Posterior vena cava (tissue), 2 donors: ENCODE results near the gene CELF4. TPM values are rescaled to one million over a fixed set of nuclear protein-coding genes. Genes with fewer than 3 reads are reported as not detected.
A peak's percentile ranks its signal among the peaks of the same experiment; 100 is the strongest.

Experiments
- DNase-seq: peaks from one replicate; pipeline ENCODE4 v3.0.0-alpha.2; 2020; ENCODE audit warnings: low spot score
- intact Hi-C, 2 donors: fragments of 100-400 bp; cut with DNase I; formaldehyde crosslinking; loops; one replicate each; pipeline versions ENCODE4 v1.14.1 to v1.14.2; 2022 to 2023
- total RNA-seq, 2 donors: library from RNA; stranded (reverse); fragmentation: NEBNext Ultra II Directional; extraction: Animal tissue kit (Norgen Biotek cat#: 25700); gene quantifications; one replicate each; pipeline ENCODE4 v1.2.1, GENCODE V29; 2021
- donor health status: DM: yes; HTN: yes; CAD: no.
- donor health status: DM: yes; HTN: yes; CAD: no.

Gene CELF4
- total RNA-seq, 2 donors from 2014 or later, result not detected

DNA sequence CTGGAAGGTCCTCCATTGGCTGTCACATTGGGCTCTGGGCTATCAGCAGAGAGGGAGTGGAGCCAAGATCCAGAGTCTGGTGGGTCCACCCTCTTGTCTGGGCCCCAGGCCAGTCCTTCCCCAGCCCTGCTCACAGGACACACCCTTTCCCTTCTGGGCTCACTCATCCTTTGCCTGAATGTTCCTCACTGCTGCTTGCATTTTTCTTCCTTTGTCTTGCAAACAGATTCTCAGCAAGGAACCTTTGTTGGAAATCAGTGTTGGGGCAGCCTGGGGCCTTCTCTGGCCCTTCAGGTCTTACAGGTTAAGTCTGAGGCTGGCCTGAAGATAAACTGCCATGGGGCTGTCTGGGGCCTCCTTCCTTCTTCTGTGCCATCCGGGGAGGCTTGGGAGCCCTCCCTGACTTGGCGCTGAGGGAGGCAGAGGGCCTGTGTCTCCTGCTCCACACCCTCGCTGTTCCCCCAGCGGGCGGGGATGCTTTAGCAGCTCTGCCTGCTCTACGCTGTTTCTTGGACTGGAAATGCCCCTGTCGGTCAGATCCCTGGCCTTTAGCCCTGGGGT is 11.5 kb upstream of the CELF4 start:
- intact Hi-C loops, result no loop called here
- DNase-seq, result no peak

DNA sequence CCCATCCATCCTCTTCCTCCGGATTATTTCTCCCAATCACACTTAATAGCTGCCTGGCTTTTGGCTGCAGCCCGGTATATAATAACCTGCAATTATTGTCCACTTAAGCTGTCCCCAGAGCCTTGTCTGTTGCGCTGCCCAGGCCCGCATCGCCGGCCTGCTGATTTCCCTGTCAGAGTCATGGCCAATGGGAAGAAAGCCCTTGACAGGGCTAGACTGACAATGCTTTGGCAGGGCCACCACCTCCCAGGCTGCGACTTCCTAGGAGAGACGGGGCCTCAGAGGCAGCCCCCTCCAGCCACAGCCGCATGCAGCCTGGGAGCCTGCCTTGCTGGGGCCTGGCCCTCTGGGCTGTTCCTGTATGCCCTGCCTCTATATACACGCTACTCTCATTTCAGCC is 10.0 kb upstream of the CELF4 start:
- intact Hi-C loops, result no loop called here

DNA sequence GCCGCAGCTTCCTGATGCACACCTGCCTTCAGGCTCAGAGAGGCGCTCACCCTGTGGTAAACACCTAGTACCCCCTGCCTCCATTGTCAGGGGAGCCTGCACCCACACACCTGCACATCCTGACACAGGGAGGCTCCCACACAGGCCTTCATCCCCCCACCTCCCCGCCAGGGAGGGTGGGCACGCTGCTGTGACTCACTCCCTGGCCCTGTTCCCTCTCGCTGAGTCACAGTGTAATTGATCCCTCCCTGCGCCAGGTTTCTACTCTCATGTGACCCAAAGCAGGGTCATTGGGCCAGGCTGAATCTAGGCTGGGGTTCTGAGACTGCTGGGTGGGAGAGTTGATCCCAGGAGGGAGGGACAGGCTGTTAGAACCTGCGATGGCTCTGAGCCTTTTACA is 8.5 kb upstream of the CELF4 start:
- no peak for DNase-seq
- intact Hi-C loops, result no loop called here

More for the DNA sequence above, 10.0 kb upstream of the CELF4 start:
- DNase-seq, result no peak

DNA sequence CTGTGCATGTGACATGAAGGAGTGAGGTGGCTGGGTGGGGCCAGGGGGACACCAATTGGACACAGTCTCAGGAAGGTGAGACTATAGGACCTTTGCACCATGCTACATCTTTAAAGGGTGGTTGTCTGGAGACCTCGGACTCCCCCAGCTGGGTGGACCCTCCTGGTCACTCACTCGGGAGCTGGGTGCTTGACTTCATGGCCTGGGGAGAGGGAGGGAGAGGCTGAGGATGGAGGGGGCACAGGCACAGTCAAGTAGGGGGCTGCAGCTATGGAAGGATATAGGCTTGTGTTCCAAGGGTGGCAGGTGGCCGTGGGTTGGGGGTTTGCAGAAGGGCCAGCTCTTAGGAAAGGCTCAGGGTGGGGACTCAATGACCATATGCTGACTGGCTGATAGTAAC is 7.1 kb upstream of the CELF4 start:
- DNase-seq, result no peak
- intact Hi-C loops, result loop anchor here in 1 of 2 donors (2.0 kb wide), 1 partner anchor 70 kb away; no protein-coding TSS in a partner anchor

DNA sequence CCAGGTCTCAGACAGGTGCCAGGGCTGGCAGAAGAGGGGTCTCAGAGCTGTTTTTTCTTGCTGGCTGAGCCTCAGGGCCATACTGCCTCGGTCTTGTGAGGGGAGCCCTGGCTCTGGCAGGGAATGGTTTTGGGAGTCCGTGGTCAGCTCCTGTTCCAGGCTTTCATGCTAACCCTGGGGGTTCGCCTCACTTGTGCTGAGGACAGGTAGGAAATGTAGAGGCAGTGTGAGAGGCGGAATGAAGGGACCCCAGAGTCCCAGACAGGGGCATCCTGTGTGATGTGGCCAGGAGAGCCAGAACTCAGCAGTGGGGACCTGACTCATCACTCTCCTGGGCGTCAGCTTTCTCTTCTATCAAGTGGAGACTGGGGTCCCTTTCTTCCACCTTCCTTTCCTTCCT is 5.7 kb upstream of the CELF4 start:
- intact Hi-C loops, result no loop called here
- no peak for DNase-seq

DNA sequence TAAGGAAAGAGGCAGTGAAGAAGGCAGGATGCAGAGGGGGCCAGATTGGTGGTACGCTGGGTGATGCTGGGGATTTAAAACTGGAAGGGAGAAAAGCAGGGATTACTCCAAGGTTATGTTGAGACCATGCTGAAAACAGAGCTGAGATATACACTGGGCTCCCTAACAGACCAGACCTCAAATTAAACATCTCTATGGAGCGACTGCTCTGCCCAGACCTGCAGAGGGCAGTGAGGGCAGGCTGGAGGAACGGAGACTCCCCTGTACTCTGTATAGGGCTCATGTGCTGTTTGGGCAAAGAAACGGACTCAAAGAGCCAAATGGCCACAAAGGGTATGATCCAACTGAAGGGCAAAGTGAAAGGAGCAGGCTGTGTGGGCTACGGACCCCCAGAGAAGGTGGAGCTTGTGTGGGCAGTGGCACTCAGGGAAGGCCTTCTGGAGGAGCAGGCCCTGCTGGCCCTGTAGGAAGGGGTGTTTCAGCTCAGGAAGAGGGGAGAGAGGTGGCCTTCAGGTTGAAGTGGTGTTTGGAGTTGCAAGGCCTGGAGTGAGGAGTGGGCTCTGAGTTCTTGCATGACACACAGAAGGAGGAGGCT is 4.8 kb upstream of the CELF4 start:
- intact Hi-C loops, result no loop called here
- DNase-seq, result no peak

DNA sequence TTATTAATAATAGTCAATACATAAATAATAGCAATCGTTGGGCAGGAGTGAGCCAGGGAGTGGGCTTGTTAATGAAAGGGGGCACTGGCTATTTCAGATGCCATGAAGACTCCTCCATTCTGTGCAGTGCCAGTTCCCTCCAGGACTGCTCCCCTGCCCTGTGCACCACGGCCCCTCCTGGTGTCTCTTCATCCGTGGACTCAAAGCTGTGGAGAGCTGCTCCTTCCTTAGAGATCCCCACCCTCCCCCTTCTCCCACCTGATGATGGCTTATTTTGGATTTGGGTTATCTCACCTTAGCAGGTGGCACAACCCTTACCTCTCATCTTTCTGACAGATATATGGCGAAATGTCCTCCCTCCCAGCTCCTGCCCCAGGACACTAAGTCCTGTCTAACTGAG is 3.1 kb upstream of the CELF4 start:
- no peak for DNase-seq
- intact Hi-C loops, result no loop called here

DNA sequence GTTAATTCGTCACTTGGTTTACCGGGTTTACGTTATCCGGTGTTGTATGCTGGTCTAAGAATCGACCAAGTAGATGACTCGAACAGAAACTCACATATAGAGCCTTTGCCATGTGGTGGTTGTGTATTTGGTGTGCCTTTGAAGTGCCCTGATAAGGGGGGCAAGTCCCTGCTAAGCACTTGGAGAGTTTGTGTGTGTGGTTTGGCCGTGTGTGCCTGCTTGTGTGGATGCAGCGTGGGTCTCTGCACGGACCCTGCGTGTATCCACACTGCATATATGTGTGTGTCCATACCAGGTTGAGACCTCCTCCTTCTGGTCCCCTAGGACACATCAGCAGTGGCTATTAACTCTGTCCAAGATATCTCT is 2.4 kb upstream of the CELF4 start:
- intact Hi-C loops, result no loop called here
- DNase-seq, result no peak

DNA sequence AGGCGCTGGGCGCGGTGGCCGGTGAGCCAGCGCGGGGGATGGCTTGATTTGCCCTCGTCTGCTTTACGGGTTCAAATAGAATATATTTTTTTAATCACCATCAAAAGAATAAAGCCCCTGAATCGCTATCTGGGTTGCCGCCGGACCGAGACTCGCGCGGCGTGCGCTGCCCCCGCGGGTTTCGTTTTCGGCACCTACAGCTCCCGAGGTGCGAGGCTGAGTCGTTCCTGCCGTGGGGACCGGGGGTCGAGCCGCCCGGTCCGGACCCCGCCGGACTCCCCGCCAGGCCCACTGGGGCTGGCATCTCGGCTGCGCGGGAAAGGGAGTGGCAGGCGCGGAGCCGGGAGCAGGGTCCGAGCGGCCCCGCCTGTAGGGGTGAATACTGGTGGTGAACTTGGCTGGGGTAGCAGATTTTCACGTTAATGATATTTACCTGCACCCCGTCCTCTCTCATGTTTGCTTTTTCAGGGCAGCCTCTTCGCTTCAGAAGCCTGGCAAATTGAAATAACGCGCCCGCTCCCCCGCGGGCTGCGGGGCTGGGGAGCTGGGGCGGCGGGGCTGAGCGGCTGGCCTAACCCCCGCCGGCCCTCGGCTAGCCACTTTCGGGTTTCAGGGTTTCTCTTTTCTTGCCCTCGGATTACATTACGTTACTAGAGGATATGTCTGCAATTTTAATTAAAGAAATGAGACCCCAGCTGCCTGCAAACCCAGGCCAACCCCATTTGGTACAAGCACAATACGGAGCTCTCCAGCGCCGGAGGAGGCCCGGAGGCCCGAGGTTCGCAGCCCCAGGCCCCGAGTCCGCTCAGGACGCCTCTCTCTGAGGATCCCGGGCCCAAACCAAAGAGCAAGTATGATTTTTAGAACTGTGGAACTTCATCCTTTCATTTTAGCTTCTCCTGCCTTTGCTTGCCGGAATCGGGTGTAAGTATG is 1.7 kb upstream of the CELF4 start:
- intact Hi-C loops, result no loop called here
- DNase-seq, result no peak

- DNase-seq, result no peak
- intact Hi-C loops, result no loop called here
Measured at GRCh38 chr18:37566479-37567060, 972 bp upstream of the CELF4 start.

GRCh38 chr18:37565977-37566478 is 430 bp upstream of the CELF4 start:
- peak; percentile 88 for DNase-seq
- intact Hi-C loops, result no loop called here

- intact Hi-C loops, result no loop called here
- DNase-seq, result peak; percentile 88
Measured at GRCh38 chr18:37564711-37565100, 892 bp downstream of the CELF4 start.

DNA sequence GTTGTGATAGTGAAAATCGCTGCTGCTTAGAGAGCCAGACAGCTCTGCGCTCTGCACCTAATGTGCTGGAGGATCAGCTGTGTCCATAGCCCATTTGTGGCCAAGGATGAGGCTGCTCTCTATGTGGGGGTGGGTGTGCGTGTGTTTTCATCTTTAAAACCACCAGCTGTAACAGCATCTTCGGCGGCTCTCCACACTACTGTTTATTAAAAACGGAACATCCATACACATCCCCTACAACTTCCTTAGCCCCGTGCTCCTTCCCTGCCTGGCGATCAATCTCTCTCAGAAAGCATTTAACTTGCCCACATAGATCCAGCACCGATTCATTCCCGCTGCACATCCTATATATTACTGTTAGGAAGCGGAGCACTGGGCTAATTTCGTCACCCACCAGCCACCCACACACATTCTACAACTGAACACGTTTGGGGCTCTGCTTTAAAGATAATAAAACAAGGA is 1.6 kb downstream of the CELF4 start:
- intact Hi-C loops, result no loop called here

DNA sequence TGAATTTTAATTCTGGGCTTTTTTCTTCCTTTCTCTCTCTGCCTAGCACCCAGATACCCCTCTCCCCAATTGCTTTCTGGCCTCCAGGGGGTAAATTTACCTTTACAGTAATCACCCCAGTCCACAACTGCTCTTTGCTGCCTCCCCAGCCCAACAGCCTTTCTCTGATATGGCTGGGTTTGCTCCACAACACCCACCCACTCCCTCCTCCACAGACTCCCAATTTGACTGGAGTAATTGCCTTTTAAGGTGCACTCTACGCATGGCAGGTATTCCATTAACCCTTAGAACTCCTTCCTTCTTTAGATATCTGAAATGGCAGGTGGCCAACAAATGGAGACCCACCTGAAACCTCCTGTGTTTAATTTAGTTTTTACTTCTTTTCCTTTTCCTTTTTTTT is 3.6 kb downstream of the CELF4 start:
- intact Hi-C loops, result no loop called here
- DNase-seq, result peak; percentile 36

More for the DNA sequence above, 1.6 kb downstream of the CELF4 start:
- peak; percentile 28 for DNase-seq

- no peak for DNase-seq
- intact Hi-C loops, result no loop called here
Measured at GRCh38 chr18:37560003-37560402, 5.6 kb downstream of the CELF4 start.

DNA sequence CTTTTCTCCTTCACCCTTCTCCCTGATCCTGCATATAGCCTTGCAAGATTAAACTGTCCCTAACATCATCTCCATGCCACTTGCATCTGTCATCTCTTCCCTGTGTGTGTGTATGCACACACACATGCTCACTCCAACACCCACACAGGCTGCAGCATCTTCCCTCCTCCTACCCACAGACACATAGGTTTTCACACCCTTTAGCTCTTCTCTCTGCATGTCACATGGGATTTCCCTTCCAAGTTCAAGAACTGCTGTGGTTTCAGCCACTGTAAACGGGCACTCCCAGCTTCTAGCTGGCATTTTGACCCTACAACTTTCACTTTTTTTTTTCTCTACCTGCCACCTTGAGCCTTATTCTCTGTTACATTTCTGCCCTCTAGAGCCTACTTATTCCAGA is 6.4 kb downstream of the CELF4 start:
- DNase-seq, result peak; percentile 9
- intact Hi-C loops, result no loop called here

DNA sequence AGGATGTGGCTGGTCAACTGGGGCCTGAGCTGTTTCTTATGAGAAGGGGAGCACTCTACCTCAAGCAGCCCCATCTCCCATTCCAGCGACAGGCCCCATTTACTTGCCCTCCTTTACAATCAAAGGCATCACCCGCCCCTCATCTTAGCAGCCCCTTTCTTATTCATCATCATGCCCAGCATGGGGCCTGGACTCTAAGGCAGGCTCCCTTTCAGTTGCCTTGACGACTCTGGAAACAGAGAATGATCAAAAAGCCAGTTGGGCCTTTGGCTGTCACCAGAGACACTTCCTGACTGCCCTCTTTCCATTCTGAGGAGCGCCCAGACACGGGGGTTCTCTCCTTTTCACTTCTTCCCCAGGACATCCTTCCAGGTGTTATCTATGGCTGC is 11.2 kb downstream of the CELF4 start:
- intact Hi-C loops, result no loop called here
- peak; percentile 43 for DNase-seq

GRCh38 chr18:37553633-37554398 is 11.8 kb downstream of the CELF4 start:
- DNase-seq, result peak; percentile 72
- intact Hi-C loops, result no loop called here

DNA sequence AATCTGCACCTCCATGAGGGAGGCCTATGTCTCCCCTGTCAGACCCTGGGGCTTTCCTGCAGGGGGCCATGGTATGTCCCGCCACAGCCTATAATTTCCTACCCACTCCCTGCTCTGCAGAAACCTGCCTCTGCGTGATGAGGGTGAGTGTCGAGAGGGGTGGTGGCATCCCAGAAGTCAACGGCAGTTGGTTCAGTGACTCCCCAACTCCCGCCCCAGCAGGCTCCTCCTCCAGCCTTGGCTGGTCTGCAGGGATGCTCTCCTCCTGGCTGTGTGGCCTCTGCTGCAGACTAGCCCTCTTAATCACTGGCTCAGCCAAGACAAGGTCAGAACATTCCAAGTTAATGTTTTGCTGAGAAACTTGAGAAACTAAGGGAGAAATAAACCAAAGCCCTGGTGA is 13.3 kb downstream of the CELF4 start:
- peak; percentile 36 for DNase-seq
- intact Hi-C loops, result no loop called here
